GM12891 (cell line): ENCODE results near the gene MEF2D.

Experiments used
- DNase-seq: peaks from one replicate; pipeline ENCODE4 v3.0.0; 2011; ENCODE audit warnings: low spot score; ENCODE audit not compliant: insufficient read length
- FAIRE-seq: peaks from 2 replicates; lab custom pipeline; 2011; peaks lifted over from hg19 to GRCh38; lab: Jason Lieb, UNC
- PAX5 ChIP-seq: IDR thresholded peaks from 2 replicates; pipeline ENCODE4 v1.6.1; 2011; ENCODE audit warnings: low read length, moderate library complexity, mild to moderate bottlenecking; ENCODE audit not compliant: insufficient read depth, severe bottlenecking
- POLR2A ChIP-seq: IDR thresholded peaks from 2 replicates; pipeline ENCODE4 v1.6.1; 2011; ENCODE audit warnings: low read depth, low read length, control low read depth
- POLR2AphosphoS5 ChIP-seq: IDR thresholded peaks from 2 replicates; pipeline ENCODE4 v1.6.1; 2011; ENCODE audit warnings: low read depth, low read length, control low read depth
- POU2F2 ChIP-seq: IDR thresholded peaks from 2 replicates; pipeline ENCODE4 v1.6.1; 2011; ENCODE audit warnings: low read depth, mild to moderate bottlenecking, control low read depth, low read length, moderate library complexity
- SPI1 ChIP-seq: IDR thresholded peaks from 2 replicates; pipeline ENCODE4 v1.6.1; 2011; ENCODE audit warnings: low read depth, low read length, control low read depth
- TAF1 ChIP-seq: IDR thresholded peaks from 2 replicates; pipeline ENCODE4 v1.6.1; 2011; ENCODE audit warnings: low read depth, low read length, control low read depth

MEF2D gene

GRCh38 chr1:156464335-156464734 lies 36.2 kb downstream of the MEF2D start:
- FAIRE-seq (no peak), DNase-seq (no peak)
- no peak for TF ChIP-seq TAF1
- no peak for TF ChIP-seq POLR2AphosphoS5
- no peak for TF ChIP-seq POU2F2
- no peak for TF ChIP-seq POLR2A
- no peak for TF ChIP-seq PAX5
- no peak for TF ChIP-seq SPI1

- TF ChIP-seq SPI1, result no peak
- FAIRE-seq (no peak), DNase-seq (no peak)
These were observed 36.7 kb downstream of the MEF2D start for GRCh38 chr1:156463874-156464273.

- DNase-seq (no peak), FAIRE-seq (no peak)
- TF ChIP-seq PAX5, result no peak
- no peak for TF ChIP-seq POU2F2
- TF ChIP-seq TAF1, result no peak
- no peak for TF ChIP-seq POLR2A
- TF ChIP-seq POLR2AphosphoS5, result no peak
- TF ChIP-seq SPI1, result no peak
These were observed 37.4 kb downstream of the MEF2D start for GRCh38 chr1:156462954-156463795.

GRCh38 chr1:156461781-156462647 lies 38.6 kb downstream of the MEF2D start:
- FAIRE-seq, result no peak
- DNase-seq, result no peak
- peak; percentile 31; the same call in 1 of the 2 replicates for TF ChIP-seq POLR2AphosphoS5
- TF ChIP-seq PAX5, result no peak
- no peak for TF ChIP-seq TAF1
- no peak for TF ChIP-seq SPI1
- no peak for TF ChIP-seq POU2F2

GRCh38 chr1:156461109-156461508 lies 39.5 kb downstream of the MEF2D start:
- FAIRE-seq, result no peak
- no peak for TF ChIP-seq PAX5
- TF ChIP-seq POLR2AphosphoS5, result no peak
- TF ChIP-seq POLR2A, result no peak
- no peak for TF ChIP-seq POU2F2
- no peak for TF ChIP-seq TAF1
- TF ChIP-seq SPI1, result no peak

GRCh38 chr1:156460525-156460924 lies 40.0 kb downstream of the MEF2D start:
- no peak for FAIRE-seq
- DNase-seq, result no peak
- TF ChIP-seq TAF1 (no peak), POLR2AphosphoS5 (no peak), POLR2A (no peak), POU2F2 (no peak), PAX5 (no peak)

More at GRCh38 chr1:156461109-156461508, 39.5 kb downstream of the MEF2D start:
- no peak for DNase-seq

GRCh38 chr1:156458181-156458503 lies 42.4 kb downstream of the MEF2D start:
- DNase-seq, result no peak
- TF ChIP-seq PAX5 (no peak), SPI1 (no peak), POLR2A (no peak), TAF1 (no peak), POU2F2 (no peak), POLR2AphosphoS5 (no peak)
- no peak for FAIRE-seq

GRCh38 chr1:156456625-156457465 lies 43.7 kb downstream of the MEF2D start:
- FAIRE-seq, result peak; percentile 95
- peak; percentile 93 for DNase-seq
- peak; percentile 37; the same call in 1 of the 2 replicates for TF ChIP-seq POLR2A
- no peak for TF ChIP-seq POLR2AphosphoS5
- TF ChIP-seq POU2F2, result peak; percentile 32
- TF ChIP-seq TAF1, result 0 out of 2 replicates have a peak, but pooled peaks have one; percentile 48

GRCh38 chr1:156455362-156455761 lies 45.2 kb downstream of the MEF2D start:
- TF ChIP-seq TAF1 (no peak), PAX5 (no peak), SPI1 (no peak), POU2F2 (no peak), POLR2AphosphoS5 (no peak), POLR2A (no peak)
- DNase-seq (no peak), FAIRE-seq (no peak)

GRCh38 chr1:156452907-156453306 lies 47.7 kb downstream of the MEF2D start:
- no peak for FAIRE-seq
- TF ChIP-seq POLR2A (no peak), POLR2AphosphoS5 (no peak), SPI1 (no peak)
- no peak for DNase-seq
